ENCODE data around the gene RSRC1. TPM values are rescaled to one million over a fixed set of nuclear protein-coding genes. Genes with fewer than 3 reads are reported as not detected.

The RSRC1 gene
- total RNA-seq, 5 donors from 2014 or later (not counting 1 experiment from before 2014, with no cell fraction given) = 29.9 to 35.0 (median 31.1) TPM

DNA sequence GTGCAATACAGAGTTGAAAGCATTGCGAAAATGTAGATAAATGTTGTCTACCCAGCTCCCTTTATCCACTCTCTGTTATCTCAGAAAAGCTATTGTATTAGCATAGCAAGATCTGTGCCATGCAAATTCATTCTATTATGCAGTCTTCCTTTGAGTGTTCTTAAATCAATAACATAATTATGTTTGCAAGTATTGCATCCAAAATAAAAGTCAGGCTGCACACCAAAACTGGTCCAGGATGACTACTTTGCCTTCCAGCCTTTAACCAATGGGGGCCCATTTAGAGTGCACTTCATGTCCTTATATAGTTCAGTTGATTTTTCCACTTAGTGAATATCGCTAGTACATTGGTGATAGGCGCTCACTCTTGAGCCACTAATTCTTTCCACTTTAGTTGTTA, 353.7 kb downstream of the RSRC1 start:
- H3K4me1 Mint-ChIP-seq = no peaks in the 10 kb centered on the region
- H3K27ac Mint-ChIP-seq = no peak overlapping the region
- Histone ChIP-seq H3K4me3 (ENCODE audit: control insufficient read depth in 1 of 2, extremely low read depth in 1 of 2, low read length in 1 of 2) (no peak overlapping the region), H3K9me3 (no peaks in the 10 kb centered on the region), H3K27ac (ENCODE audit: low read length) (no peak overlapping the region), H3K36me3 (ENCODE audit: control insufficient read depth in 2 of 2, extremely low read depth in 1 of 2, insufficient read depth in 1 of 2, low read length in 1 of 2) (no peaks in the 10 kb centered on the region), H3K27me3 (replicated peaks in 1 of 2; ENCODE audit: control insufficient read depth in 2 of 2, extremely low read depth in 1 of 2, insufficient read depth in 2 of 2, low read length in 1 of 2) (no peaks in the 10 kb centered on the region), H3K4me1 (ENCODE audit: control insufficient read depth in 1 of 2, extremely low read depth in 1 of 2, insufficient read depth in 2 of 2, low read length in 2 of 2) (no peaks in the 10 kb centered on the region)
- CTCF ChIA-PET = no interaction called here
- H3K4me3 Mint-ChIP-seq = no peak overlapping the region
- POLR2A ChIA-PET = no interaction called here
- no CpG with 5 or more reads among the region's 3 CpGs for WGBS (ENCODE audit: insufficient coverage)
- no peak for DNase-seq
- H3K9me3 Mint-ChIP-seq = no peaks in the 10 kb centered on the region
- no peaks in the 10 kb centered on the region for H3K27me3 Mint-ChIP-seq
- ATAC-seq (replicated peaks in 1 of 4) = no peak
- peaks cover 13% of the 10 kb centered on the region for H3K36me3 Mint-ChIP-seq

DNA sequence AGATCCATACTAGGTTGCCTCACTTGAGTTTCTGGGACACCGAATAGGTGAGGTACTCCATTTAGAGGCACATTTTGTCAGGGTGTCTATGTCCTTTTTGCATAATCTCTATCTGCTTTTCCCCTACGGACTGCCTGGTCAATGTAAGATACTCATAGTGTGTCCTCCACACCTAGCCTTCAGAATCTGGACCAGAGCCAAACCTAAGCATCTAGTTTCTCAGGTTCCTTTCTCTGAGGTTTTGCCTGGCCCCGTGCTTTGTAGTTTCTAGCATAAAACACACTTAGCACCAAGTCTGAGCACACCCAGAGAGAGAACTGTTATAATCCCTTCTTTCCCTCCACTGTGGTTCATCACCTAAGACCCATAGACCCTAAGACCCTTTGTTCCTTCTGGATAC, 355.2 kb downstream of the RSRC1 start:
- ChIA-PET POLR2A (no interaction called here), CTCF (no interaction called here)
- H3K4me1 Mint-ChIP-seq = no peaks in the 10 kb centered on the region
- Histone ChIP-seq H3K4me3 (ENCODE audit: control insufficient read depth in 1 of 2, extremely low read depth in 1 of 2, low read length in 1 of 2) (no peak overlapping the region), H3K9me3 (no peaks in the 10 kb centered on the region), H3K36me3 (ENCODE audit: control insufficient read depth in 2 of 2, extremely low read depth in 1 of 2, insufficient read depth in 1 of 2, low read length in 1 of 2) (no peaks in the 10 kb centered on the region), H3K27me3 (replicated peaks in 1 of 2; ENCODE audit: control insufficient read depth in 2 of 2, extremely low read depth in 1 of 2, insufficient read depth in 2 of 2, low read length in 1 of 2) (no peaks in the 10 kb centered on the region), H3K27ac (ENCODE audit: low read length) (no peak overlapping the region), H3K4me1 (ENCODE audit: control insufficient read depth in 1 of 2, extremely low read depth in 1 of 2, insufficient read depth in 2 of 2, low read length in 2 of 2) (no peaks in the 10 kb centered on the region)
- no peaks in the 10 kb centered on the region for H3K9me3 Mint-ChIP-seq
- no peak overlapping the region for H3K4me3 Mint-ChIP-seq
- DNase-seq (no peak), ATAC-seq (replicated peaks in 1 of 4) (no peak)
- H3K27me3 Mint-ChIP-seq = no peaks in the 10 kb centered on the region
- no peak overlapping the region for H3K27ac Mint-ChIP-seq
- WGBS (ENCODE audit: insufficient coverage) = 88% methylated on average over 1 of the region's 3 CpGs
- H3K36me3 Mint-ChIP-seq = peaks cover 13% of the 10 kb centered on the region

DNA sequence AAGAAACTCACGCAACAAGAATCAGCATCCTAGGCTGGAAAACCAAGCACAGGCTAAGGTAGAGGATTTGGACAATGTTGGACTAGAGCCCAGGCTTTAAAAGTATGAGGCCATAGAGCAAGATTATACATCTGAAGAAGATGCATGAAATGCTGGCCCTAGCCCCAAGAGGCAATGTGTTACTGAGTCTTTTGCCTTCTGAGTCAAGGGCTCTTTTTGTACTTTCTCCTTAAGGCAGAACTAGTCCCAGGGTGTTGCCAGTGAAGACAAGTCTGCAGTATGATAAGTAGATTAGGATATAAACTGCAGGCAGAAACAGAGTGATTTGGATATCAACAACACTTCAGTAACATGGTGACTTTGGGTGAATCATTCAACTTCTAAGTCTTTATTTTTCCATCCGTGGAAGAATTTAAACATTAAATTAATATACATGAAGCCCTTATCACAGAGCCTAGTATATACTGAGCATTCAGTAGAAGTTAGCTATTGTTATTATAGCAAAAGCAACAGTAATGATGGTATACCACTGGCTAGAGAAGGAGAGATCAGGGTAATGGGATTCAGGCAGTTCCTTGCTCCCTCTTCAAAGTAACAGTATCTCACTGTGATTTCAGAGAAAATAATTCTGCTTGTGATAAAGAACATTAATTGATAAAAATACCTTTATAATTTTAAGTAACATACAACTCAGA, 361.2 kb downstream of the RSRC1 start:
- H3K27ac Mint-ChIP-seq = no peak overlapping the region
- DNase-seq = no peak
- 100% methylated on average over 1 of the region's 2 CpGs for WGBS (ENCODE audit: insufficient coverage)
- ChIA-PET CTCF (no interaction called here), POLR2A (interaction anchor here in 1 of 2 donors (0.6 kb wide), 1 partner anchor 23 kb away, joined by 3 read pairs; no protein-coding TSS in a partner anchor)
- H3K36me3 Mint-ChIP-seq = peaks cover 27% of the 10 kb centered on the region
- Histone ChIP-seq H3K4me3 (ENCODE audit: control insufficient read depth in 1 of 2, extremely low read depth in 1 of 2, low read length in 1 of 2) (no peak overlapping the region), H3K27ac (ENCODE audit: low read length) (no peak overlapping the region), H3K4me1 (ENCODE audit: control insufficient read depth in 1 of 2, extremely low read depth in 1 of 2, insufficient read depth in 2 of 2, low read length in 2 of 2) (no peaks in the 10 kb centered on the region), H3K9me3 (no peaks in the 10 kb centered on the region), H3K27me3 (replicated peaks in 1 of 2; ENCODE audit: control insufficient read depth in 2 of 2, extremely low read depth in 1 of 2, insufficient read depth in 2 of 2, low read length in 1 of 2) (no peaks in the 10 kb centered on the region), H3K36me3 (ENCODE audit: control insufficient read depth in 2 of 2, extremely low read depth in 1 of 2, insufficient read depth in 1 of 2, low read length in 1 of 2) (no peaks in the 10 kb centered on the region)
- no peak overlapping the region for H3K4me3 Mint-ChIP-seq
- H3K9me3 Mint-ChIP-seq = no peaks in the 10 kb centered on the region
- H3K27me3 Mint-ChIP-seq = no peaks in the 10 kb centered on the region
- ATAC-seq (replicated peaks in 1 of 4) = no peak
- no peaks in the 10 kb centered on the region for H3K4me1 Mint-ChIP-seq

DNA sequence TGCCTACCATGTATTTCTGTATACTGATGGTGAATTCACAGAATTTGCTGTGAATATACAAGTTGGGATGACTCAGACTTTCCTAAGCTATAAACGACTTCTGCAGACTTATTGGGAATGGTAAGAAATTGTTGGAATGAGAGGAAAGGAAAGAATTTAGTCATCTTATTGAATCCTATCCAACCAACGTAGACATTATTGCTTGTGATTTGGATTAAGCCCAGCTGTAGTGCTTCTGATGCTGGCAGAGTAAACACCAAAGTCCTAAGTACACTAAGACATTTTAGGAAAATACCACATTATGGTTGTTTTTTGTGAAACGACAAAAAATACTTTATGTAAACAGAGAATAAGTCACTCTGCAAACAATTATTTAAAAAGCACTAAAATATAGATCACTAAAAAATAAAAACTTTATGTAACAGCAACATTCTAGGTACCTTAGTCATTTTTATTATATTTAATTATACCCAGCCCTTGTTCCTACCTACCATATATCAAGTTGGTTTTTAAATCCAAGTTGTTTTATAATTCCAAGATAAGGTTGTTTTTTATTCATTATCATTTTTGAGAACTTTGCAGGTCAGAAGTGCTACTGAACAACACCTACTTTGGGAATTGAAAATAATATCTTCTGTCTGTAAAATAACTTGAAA, 361.9 kb downstream of the RSRC1 start:
- no peak overlapping the region for H3K4me3 Mint-ChIP-seq
- no peaks in the 10 kb centered on the region for H3K9me3 ChIP-seq
- H3K27ac Mint-ChIP-seq = no peak overlapping the region
- no peaks in the 10 kb centered on the region for H3K4me1 ChIP-seq (ENCODE audit: control insufficient read depth in 1 of 2, extremely low read depth in 1 of 2, insufficient read depth in 2 of 2, low read length in 2 of 2)
- POLR2A ChIA-PET = interaction anchor here in 1 of 2 donors (0.6 kb wide), 1 partner anchor 23 kb away, joined by 3 read pairs; no protein-coding TSS in a partner anchor
- ATAC-seq (replicated peaks in 1 of 4) (no peak), DNase-seq (no peak)
- no CpG with 5 or more reads among the region's 3 CpGs for WGBS (ENCODE audit: insufficient coverage)
- H3K27me3 Mint-ChIP-seq = no peaks in the 10 kb centered on the region
- no peaks in the 10 kb centered on the region for H3K27me3 ChIP-seq (replicated peaks in 1 of 2; ENCODE audit: control insufficient read depth in 2 of 2, extremely low read depth in 1 of 2, insufficient read depth in 2 of 2, low read length in 1 of 2)
- no peaks in the 10 kb centered on the region for H3K4me1 Mint-ChIP-seq
- H3K9me3 Mint-ChIP-seq = no peaks in the 10 kb centered on the region
- CTCF ChIA-PET = no interaction called here
- no peak overlapping the region for H3K27ac ChIP-seq (ENCODE audit: low read length)
- H3K36me3 ChIP-seq (ENCODE audit: control insufficient read depth in 2 of 2, extremely low read depth in 1 of 2, insufficient read depth in 1 of 2, low read length in 1 of 2) = no peaks in the 10 kb centered on the region
- H3K36me3 Mint-ChIP-seq = peaks cover 27% of the 10 kb centered on the region
- no peak overlapping the region for H3K4me3 ChIP-seq (ENCODE audit: control insufficient read depth in 1 of 2, extremely low read depth in 1 of 2, low read length in 1 of 2)

DNA sequence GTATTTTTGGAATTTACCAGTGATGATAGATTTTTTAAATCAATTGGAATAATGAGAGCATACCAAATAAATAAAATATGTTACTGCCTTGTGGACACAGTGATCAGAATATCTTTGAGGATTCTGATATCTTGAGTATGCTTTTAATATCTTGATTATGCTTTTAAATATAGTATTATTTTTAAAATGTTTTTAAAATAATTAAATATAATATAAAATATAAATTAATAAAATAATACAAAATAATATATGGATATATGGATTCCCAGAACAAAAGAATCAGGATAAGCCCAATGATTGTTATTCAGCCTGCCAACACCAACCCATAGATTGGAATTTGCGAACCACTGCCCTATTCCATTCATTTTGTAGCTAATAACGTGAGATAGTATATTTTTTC, 369.2 kb downstream of the RSRC1 start:
- no CpG with 5 or more reads among the region's 2 CpGs for WGBS (ENCODE audit: insufficient coverage)
- no peak overlapping the region for H3K4me3 Mint-ChIP-seq
- peaks cover 12% of the 10 kb centered on the region for H3K36me3 Mint-ChIP-seq
- Histone ChIP-seq H3K4me3 (ENCODE audit: control insufficient read depth in 1 of 2, extremely low read depth in 1 of 2, low read length in 1 of 2) (no peak overlapping the region), H3K27me3 (replicated peaks in 1 of 2; ENCODE audit: control insufficient read depth in 2 of 2, extremely low read depth in 1 of 2, insufficient read depth in 2 of 2, low read length in 1 of 2) (no peaks in the 10 kb centered on the region), H3K4me1 (ENCODE audit: control insufficient read depth in 1 of 2, extremely low read depth in 1 of 2, insufficient read depth in 2 of 2, low read length in 2 of 2) (no peaks in the 10 kb centered on the region), H3K9me3 (no peaks in the 10 kb centered on the region), H3K36me3 (ENCODE audit: control insufficient read depth in 2 of 2, extremely low read depth in 1 of 2, insufficient read depth in 1 of 2, low read length in 1 of 2) (no peaks in the 10 kb centered on the region), H3K27ac (ENCODE audit: low read length) (no peak overlapping the region)
- H3K9me3 Mint-ChIP-seq = no peaks in the 10 kb centered on the region
- no peaks in the 10 kb centered on the region for H3K4me1 Mint-ChIP-seq
- DNase-seq (no peak), ATAC-seq (replicated peaks in 1 of 4) (no peak)
- H3K27ac Mint-ChIP-seq = no peak overlapping the region
- H3K27me3 Mint-ChIP-seq = no peaks in the 10 kb centered on the region
- ChIA-PET POLR2A (no interaction called here), CTCF (no interaction called here)

DNA sequence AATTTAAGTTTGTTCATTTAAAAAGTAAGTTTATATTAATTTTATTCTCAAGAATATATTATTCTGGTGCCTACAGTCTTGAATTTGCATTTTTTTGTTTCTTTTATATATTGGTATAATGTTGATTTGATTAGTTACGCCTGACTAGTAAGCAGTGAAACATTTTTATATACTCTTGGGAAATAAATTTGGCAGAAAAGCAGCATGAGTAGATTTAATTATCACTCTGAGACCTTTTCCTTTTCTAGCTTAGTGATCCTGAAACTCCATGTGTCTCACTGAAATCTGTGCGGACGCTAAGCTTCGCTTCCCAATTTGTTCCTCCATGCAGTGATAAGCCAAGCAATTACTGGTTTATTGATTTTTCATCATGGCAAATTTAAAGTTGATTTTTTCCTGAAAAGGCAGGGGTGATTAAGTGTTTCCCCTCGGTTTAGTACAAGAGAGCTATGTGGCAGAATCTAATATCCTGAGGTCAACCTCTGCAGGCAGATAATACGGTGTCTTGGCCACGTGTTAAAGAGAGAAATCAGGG, 373.9 kb downstream of the RSRC1 start:
- no peak overlapping the region for H3K27ac Mint-ChIP-seq
- no peaks in the 10 kb centered on the region for H3K27me3 Mint-ChIP-seq
- no peak overlapping the region for H3K4me3 ChIP-seq (ENCODE audit: control insufficient read depth in 1 of 2, extremely low read depth in 1 of 2, low read length in 1 of 2)
- no peak for DNase-seq
- no peak for ATAC-seq (replicated peaks in 1 of 4)
- H3K4me1 ChIP-seq (ENCODE audit: control insufficient read depth in 1 of 2, extremely low read depth in 1 of 2, insufficient read depth in 2 of 2, low read length in 2 of 2) = no peaks in the 10 kb centered on the region
- no peaks in the 10 kb centered on the region for H3K27me3 ChIP-seq (replicated peaks in 1 of 2; ENCODE audit: control insufficient read depth in 2 of 2, extremely low read depth in 1 of 2, insufficient read depth in 2 of 2, low read length in 1 of 2)
- H3K9me3 Mint-ChIP-seq = no peaks in the 10 kb centered on the region
- no peaks in the 10 kb centered on the region for H3K4me1 Mint-ChIP-seq
- POLR2A ChIA-PET = interaction anchor here in 1 of 2 donors (0.5 kb wide), 1 partner anchor 1261 kb away, joined by 3 read pairs; no protein-coding TSS in a partner anchor
- CTCF ChIA-PET = no interaction called here
- H3K36me3 ChIP-seq (ENCODE audit: control insufficient read depth in 2 of 2, extremely low read depth in 1 of 2, insufficient read depth in 1 of 2, low read length in 1 of 2) = no peaks in the 10 kb centered on the region
- H3K36me3 Mint-ChIP-seq = no peaks in the 10 kb centered on the region
- H3K9me3 ChIP-seq = no peaks in the 10 kb centered on the region
- 83% methylated on average over 3 of the region's 7 CpGs for WGBS (ENCODE audit: insufficient coverage)
- no peak overlapping the region for H3K4me3 Mint-ChIP-seq
- no peak overlapping the region for H3K27ac ChIP-seq (ENCODE audit: low read length)

Measured in T-cell (primary cell).